ENCODE results near the gene ABCA4. TPM values are rescaled to one million over a fixed set of nuclear protein-coding genes. Genes with fewer than 3 reads are reported as not detected.
A peak's percentile ranks its signal among the peaks of the same experiment; 100 is the strongest.

ABCA4 gene
- total RNA-seq, 1 experiment from 2014 or later, result 0.22 TPM

DNA sequence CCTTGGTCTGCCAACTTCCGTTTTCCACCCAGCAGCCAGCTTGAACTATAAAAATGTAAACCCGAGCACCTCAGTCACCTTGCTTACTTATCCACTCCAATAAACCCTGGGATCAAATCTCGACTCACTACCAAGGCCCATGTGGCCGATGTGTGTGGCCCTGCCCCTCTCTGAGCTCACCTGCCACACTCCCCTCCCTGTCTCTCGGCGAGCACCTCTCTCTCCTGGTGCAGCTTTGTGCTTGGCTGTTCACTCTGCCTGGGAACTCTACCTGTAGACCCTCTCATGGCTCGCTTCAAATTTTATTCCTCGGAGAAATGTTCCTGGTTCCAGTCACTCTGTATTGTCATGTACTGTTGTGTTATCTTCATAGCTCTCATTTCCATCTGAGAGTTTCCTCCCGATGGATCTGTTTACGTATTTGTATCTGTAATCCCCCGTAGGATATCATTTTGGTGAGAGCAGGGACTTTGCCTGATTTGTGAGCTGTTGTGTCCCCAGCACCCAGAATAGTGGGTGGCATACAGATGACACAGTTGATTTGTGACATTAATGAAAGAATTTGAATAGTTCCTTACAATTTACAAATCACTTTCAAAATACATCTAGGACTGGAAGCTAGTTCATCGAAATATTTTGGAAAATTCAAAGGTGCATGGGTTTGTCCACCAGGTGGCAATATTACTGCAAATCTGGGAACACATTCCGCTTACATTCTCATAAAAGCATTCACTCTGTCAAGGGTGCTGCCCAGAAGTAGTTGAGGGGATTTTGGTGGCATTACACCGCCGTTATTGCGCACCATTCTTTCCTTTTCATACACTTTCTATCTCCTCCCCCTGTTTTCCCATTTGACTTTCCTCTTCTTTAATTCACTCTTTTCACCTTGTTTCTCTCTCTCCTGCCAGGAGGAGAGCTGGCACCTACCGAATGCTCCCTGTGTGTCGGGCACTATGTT is 95.3 kb downstream of the ABCA4 start:
- BruUV-seq (replicated peaks), result no TSS peak
- Histone ChIP-seq H3K4me1 (ENCODE audit: control insufficient read depth in 1 of 2, insufficient read depth in 2 of 2, low read length in 2 of 2) (peaks cover 0 to 19% of the 10 kb centered on the region in 2 experiments; a peak in 2 of 4 replicates), H3K27ac (ENCODE audit: low read depth, low read length) (no peak overlapping the region), H3K36me3 (ENCODE audit: control insufficient read depth in 1 of 2, insufficient read depth in 2 of 2, low read length in 2 of 2) (no peaks in the 10 kb centered on the region), H3K9me2 (ENCODE audit: insufficient read depth) (no peaks in the 10 kb centered on the region), H3K9ac (ENCODE audit: low read length) (peak overlapping the region; percentile 12), H3K4me3 (replicated peaks in 1 of 2; ENCODE audit: low read depth in 1 of 2, low read length in 2 of 2) (peak overlapping the region; percentile 34 to 54), H3K79me2 (ENCODE audit: insufficient read depth, low read length) (no peaks in the 10 kb centered on the region), H3K4me2 (ENCODE audit: low read length) (peak overlapping the region; percentile 69), H2AFZ (ENCODE audit: low read depth, low read length, poor library complexity, severe bottlenecking) (peak overlapping the region; percentile 96), H4K20me1 (ENCODE audit: insufficient read depth) (no peaks in the 10 kb centered on the region), H3K27me3 (ENCODE audit: insufficient read depth, low read length) (no peaks in the 10 kb centered on the region), H3K9me3 (ENCODE audit: control insufficient read depth in 1 of 2, insufficient read depth in 1 of 2, low read depth in 1 of 2, low read length in 2 of 2) (no peaks in the 10 kb centered on the region)
- ATAC-seq, result peak; percentile 83
- POLR2A ChIA-PET, result interaction anchor here (0.7 to 2.0 kb wide), 6 partner anchors 10 to 311 kb away, joined by 3 to 13 read pairs (median 4); partner anchors contain the start of gene ARHGAP29
- CTCF ChIA-PET, result interaction anchor here (0.6 to 8.0 kb wide), 23 partner anchors 8 to 778 kb away, joined by 3 to 194 read pairs (median 5); no protein-coding TSS in a partner anchor
- RAD21 ChIA-PET (ENCODE audit: low non-redundant PET in 1 of 2, low total read pairs in 2 of 2, uncharacterized antibody in 2 of 2, unreplicated experiment in 2 of 2), result interaction anchor here (0.8 to 2.6 kb wide), 7 partner anchors 19 to 310 kb away, joined by 3 to 42 read pairs (median 3); no protein-coding TSS in a partner anchor
- intact Hi-C loops (cut with micrococcal nuclease), result loop anchor here (1.0 to 10.0 kb wide), 3 partner anchors 311 to 779 kb away; no protein-coding TSS in a partner anchor
- peak; percentile 65 for DNase-seq (ENCODE audit: low read depth, low spot score)
- TF ChIP-seq ZNF274 (IDR thresholded peaks at IDR 0.05; ENCODE audit: low read depth, low read length) (no peak), RAD21 (IDR thresholded peaks at IDR 0.05; ENCODE audit: low read depth) (peak; percentile 84), POLR2A (IDR thresholded peaks at IDR 0.05; ENCODE audit: borderline replicate concordance, extremely low read depth, insufficient read depth, insufficient read length) (no peak), EZH2phosphoT487 (IDR thresholded peaks at IDR 0.05; ENCODE audit: borderline replicate concordance) (no peak)
- TF ChIP-seq, protein P1, sequence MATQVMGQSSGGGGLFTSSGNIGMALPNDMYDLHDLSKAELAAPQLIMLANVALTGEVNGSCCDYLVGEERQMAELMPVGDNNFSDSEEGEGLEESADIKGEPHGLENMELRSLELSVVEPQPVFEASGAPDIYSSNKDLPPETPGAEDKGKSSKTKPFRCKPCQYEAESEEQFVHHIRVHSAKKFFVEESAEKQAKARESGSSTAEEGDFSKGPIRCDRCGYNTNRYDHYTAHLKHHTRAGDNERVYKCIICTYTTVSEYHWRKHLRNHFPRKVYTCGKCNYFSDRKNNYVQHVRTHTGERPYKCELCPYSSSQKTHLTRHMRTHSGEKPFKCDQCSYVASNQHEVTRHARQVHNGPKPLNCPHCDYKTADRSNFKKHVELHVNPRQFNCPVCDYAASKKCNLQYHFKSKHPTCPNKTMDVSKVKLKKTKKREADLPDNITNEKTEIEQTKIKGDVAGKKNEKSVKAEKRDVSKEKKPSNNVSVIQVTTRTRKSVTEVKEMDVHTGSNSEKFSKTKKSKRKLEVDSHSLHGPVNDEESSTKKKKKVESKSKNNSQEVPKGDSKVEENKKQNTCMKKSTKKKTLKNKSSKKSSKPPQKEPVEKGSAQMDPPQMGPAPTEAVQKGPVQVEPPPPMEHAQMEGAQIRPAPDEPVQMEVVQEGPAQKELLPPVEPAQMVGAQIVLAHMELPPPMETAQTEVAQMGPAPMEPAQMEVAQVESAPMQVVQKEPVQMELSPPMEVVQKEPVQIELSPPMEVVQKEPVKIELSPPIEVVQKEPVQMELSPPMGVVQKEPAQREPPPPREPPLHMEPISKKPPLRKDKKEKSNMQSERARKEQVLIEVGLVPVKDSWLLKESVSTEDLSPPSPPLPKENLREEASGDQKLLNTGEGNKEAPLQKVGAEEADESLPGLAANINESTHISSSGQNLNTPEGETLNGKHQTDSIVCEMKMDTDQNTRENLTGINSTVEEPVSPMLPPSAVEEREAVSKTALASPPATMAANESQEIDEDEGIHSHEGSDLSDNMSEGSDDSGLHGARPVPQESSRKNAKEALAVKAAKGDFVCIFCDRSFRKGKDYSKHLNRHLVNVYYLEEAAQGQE (IDR thresholded peaks at IDR 0.05; ENCODE audit: low read depth), result no peak
- TF ChIP-seq, protein P2, sequence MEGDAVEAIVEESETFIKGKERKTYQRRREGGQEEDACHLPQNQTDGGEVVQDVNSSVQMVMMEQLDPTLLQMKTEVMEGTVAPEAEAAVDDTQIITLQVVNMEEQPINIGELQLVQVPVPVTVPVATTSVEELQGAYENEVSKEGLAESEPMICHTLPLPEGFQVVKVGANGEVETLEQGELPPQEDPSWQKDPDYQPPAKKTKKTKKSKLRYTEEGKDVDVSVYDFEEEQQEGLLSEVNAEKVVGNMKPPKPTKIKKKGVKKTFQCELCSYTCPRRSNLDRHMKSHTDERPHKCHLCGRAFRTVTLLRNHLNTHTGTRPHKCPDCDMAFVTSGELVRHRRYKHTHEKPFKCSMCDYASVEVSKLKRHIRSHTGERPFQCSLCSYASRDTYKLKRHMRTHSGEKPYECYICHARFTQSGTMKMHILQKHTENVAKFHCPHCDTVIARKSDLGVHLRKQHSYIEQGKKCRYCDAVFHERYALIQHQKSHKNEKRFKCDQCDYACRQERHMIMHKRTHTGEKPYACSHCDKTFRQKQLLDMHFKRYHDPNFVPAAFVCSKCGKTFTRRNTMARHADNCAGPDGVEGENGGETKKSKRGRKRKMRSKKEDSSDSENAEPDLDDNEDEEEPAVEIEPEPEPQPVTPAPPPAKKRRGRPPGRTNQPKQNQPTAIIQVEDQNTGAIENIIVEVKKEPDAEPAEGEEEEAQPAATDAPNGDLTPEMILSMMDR (IDR thresholded peaks at IDR 0.05 in 2 of 3, conservative IDR thresholded peaks at IDR 0.05 in 1 of 3; ENCODE audit: borderline replicate concordance in 1 of 3, insufficient read depth in 1 of 3, low read depth in 2 of 3, low read length in 2 of 3), result peak; percentile 66 to 94 (median 84)
